GM12801 (cell line): ENCODE results near the gene LRP3.

Source experiments
- TF ChIP-seq, protein P1 (sequence below): IDR thresholded peaks from one replicate; pipeline ENCODE4 v1.5.1; 2011; ENCODE audit warnings: control low read depth; ENCODE audit not compliant: insufficient read length; ENCODE audit errors: extremely low read depth

Gene LRP3

GRCh38 chr19:33234092-33234491, 40.0 kb downstream of the LRP3 start:
- TF ChIP-seq, protein P1, sequence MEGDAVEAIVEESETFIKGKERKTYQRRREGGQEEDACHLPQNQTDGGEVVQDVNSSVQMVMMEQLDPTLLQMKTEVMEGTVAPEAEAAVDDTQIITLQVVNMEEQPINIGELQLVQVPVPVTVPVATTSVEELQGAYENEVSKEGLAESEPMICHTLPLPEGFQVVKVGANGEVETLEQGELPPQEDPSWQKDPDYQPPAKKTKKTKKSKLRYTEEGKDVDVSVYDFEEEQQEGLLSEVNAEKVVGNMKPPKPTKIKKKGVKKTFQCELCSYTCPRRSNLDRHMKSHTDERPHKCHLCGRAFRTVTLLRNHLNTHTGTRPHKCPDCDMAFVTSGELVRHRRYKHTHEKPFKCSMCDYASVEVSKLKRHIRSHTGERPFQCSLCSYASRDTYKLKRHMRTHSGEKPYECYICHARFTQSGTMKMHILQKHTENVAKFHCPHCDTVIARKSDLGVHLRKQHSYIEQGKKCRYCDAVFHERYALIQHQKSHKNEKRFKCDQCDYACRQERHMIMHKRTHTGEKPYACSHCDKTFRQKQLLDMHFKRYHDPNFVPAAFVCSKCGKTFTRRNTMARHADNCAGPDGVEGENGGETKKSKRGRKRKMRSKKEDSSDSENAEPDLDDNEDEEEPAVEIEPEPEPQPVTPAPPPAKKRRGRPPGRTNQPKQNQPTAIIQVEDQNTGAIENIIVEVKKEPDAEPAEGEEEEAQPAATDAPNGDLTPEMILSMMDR, result no peak

DNA sequence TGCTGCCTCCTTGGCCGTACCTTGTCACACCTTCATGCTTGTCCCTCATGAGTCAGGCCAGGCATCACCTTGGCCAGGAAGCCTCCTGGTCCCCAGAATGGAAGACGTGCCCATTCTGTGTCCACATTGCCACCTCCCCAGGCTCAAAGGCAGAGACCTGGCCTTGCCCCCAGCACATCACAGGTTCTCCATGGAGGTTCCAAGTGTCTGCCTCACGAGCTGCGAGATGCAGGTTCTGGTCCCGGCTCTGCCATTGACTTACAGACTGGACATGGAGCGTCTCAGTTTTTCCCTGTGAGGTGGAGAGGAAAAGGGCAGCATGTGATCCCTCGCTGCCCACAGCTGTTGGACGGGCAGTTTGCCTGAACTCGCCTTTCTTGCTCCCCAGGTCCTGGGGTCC, 40.6 kb downstream of the LRP3 start:
- TF ChIP-seq, protein P1, result no peak

DNA sequence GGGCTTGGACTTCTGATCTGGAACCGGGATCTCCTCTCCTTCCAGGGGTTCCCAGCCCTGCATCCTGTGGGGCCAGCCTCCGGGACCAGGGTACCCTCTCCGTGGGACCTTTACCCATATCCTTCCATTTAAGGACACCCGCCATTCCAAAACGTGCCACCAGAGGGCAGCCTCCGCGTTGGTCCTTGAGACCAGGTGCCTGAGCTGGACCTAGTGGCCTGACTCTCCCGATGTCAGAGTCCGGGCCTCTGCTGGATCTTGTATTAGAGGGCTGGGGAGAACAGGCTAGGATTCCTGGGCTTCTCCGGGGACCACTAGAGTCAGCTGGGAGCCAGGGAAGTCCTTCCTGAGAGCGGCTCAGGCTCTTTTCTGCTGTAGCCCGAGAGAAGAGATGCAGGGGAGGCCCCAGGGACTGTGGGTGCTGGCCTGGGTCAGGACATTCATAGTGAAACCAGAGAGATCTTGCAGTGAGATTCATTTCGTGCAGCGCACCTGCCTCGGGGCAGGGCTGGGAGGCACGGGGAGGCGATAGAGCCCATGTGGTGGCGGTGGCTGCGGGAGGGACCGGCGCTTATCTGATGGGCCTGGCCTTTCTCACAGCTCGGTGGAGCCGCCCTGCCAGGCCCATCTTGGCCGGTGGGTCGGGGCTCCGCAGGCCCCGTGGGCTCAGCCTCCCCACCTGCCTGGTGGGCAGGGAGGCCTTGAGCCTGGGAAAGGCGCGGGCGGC, 41.3 kb downstream of the LRP3 start:
- TF ChIP-seq, protein P1, result no peak

DNA sequence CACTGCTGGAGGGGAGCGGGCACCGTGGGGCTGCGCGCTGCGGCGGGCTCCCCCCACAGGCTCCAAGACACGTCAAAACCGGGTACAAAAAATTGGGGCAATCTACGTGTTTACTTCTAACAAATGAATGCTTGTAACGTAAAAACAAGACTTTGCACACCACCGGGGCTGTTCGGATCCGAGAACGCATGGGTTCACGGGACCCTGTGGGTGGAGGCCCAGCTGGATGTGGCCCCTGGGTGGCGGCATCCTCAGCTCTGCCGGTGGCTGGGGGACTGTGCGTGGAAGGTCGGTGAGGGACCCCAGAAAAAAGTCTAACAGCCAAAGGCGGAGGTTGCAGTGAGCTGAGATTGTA, 41.8 kb downstream of the LRP3 start:
- TF ChIP-seq, protein P1, result no peak

- TF ChIP-seq, protein P1, result no peak
Measured at GRCh38 chr19:33236696-33237390, 42.7 kb downstream of the LRP3 start.

- TF ChIP-seq, protein P1, result no peak
Measured at GRCh38 chr19:33238481-33239149, 44.5 kb downstream of the LRP3 start.

DNA sequence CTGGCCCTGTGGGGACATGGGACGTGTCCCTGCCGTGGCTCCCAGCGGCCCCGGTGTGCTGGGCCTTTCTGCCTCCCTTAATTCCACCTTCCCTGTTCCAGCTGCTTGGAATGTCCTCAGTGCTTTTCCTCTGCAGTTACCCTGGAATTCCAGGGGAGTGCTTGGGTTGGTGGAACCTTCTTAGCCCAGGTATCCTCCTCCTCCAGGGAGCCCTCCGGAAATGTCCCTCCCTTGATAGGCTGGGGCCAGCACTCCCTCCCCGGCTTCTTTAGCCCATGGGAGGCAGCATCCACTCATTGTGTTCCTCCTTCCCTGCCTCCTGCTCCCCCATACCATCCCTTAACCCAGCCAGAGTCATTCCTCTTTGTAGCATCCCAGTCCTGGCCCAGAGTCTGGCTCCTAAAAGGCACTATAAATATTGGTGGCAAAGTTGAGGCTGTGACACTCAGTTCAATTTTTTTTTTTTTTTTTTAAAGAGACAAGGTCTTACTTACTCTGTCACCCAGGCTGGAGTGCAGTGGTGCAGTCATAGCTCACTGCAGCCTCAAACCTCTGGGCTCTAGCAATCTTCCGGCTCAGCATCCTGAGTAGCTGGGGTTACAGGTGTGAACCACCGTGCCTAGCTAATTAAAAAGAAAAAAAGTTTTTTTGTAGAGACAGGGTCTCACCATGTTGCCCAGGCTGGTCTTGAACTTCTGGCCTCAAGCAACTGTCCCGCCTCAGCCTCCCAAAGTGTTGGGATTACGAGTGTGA, 45.3 kb downstream of the LRP3 start:
- TF ChIP-seq, protein P1, result no peak
